IPS DF 6.9 (cell line): Measurements from ENCODE around the gene LRCH3.
"Not testable (repeated sequence)": the region's sequence is repeated elsewhere in the genome, so short reads cannot be mapped to it uniquely, and the experiment has no call there.

ENCODE experiments used
- DNase-seq: peaks from one replicate; pipeline ENCODE4 v3.0.0-alpha.2; 2013; ENCODE audit warnings: low read depth, low spot score
- H3K27ac ChIP-seq: one replicate; pipeline ENCODE4 v1.5.1; 2013; ENCODE audit warnings: low read length, control low read depth
- H3K27me3 ChIP-seq: 2 replicates; pipeline ENCODE4 v1.6.1; 2013; ENCODE audit warnings: mild to moderate bottlenecking, low read length; ENCODE audit not compliant: control insufficient read depth, insufficient read depth
- H3K36me3 ChIP-seq: 2 replicates; pipeline ENCODE4 v1.6.1; 2013; ENCODE audit warnings: low read length; ENCODE audit not compliant: control insufficient read depth, insufficient read depth
- H3K4me1 ChIP-seq: 2 replicates; pipeline ENCODE4 v1.6.1; 2013; ENCODE audit warnings: low read length; ENCODE audit not compliant: control insufficient read depth, insufficient read depth
- H3K4me3 ChIP-seq: 2 replicates; pipeline ENCODE4 v1.5.1; 2013; ENCODE audit warnings: mild to moderate bottlenecking, low read length
- H3K9me3 ChIP-seq: 2 replicates; pipeline ENCODE4 v1.6.1; 2013; ENCODE audit warnings: low read length, inconsistent platforms; ENCODE audit not compliant: control insufficient read depth, insufficient read depth
- WGBS: extraction: QIAGEN DNeasy Blood & Tissue Kit; methylation state at CpG from one replicate; pipeline ENCODE4 v1.1.7; 2013; ENCODE audit warnings: mixed read lengths, missing lambda C conversion rate; ENCODE audit not compliant: insufficient read length, insufficient coverage; 5-methylcytosine and 5-hydroxymethylcytosine counted together

LRCH3 gene

GRCh38 chr3:197881970-197882338 lies 90.9 kb downstream of the LRCH3 start:
- Histone ChIP-seq H3K27me3 (no peaks in the 10 kb centered on the region), H3K27ac (no peak overlapping the region), H3K4me1 (peaks cover 3% of the 10 kb centered on the region; the same call in 1 of the 2 replicates), H3K36me3 (no peaks in the 10 kb centered on the region; the same call in 1 of the 2 replicates), H3K4me3 (no peak overlapping the region), H3K9me3 (no peaks in the 10 kb centered on the region)
- no CpG with 5 or more reads among the region's 7 CpGs for WGBS
- DNase-seq = no peak

GRCh38 chr3:197882586-197882985 lies 91.5 kb downstream of the LRCH3 start:
- Histone ChIP-seq H3K27ac (no peak overlapping the region), H3K9me3 (no peaks in the 10 kb centered on the region), H3K36me3 (no peaks in the 10 kb centered on the region; the same call in 1 of the 2 replicates), H3K4me3 (no peak overlapping the region), H3K4me1 (peaks cover 3% of the 10 kb centered on the region; the same call in 1 of the 2 replicates), H3K27me3 (no peaks in the 10 kb centered on the region)
- WGBS = no CpG with 5 or more reads among the region's 2 CpGs
- DNase-seq = no peak

- Histone ChIP-seq H3K9me3 (no peaks in the 10 kb centered on the region), H3K27ac (no peak overlapping the region), H3K4me3 (no peak overlapping the region), H3K4me1 (peaks cover 3% of the 10 kb centered on the region; the same call in 1 of the 2 replicates), H3K27me3 (no peaks in the 10 kb centered on the region), H3K36me3 (no peaks in the 10 kb centered on the region; the same call in 1 of the 2 replicates)
- DNase-seq = no peak
- no CpG with 5 or more reads among the region's 5 CpGs for WGBS
Observed at GRCh38 chr3:197883541-197883940, 92.5 kb downstream of the LRCH3 start.

- not testable (repeated sequence) for H3K27me3 ChIP-seq, DNase-seq, H3K36me3 ChIP-seq, H3K9me3 ChIP-seq, H3K4me3 ChIP-seq, H3K4me1 ChIP-seq, H3K27ac ChIP-seq
- WGBS = no CpG with 5 or more reads among the region's 17 CpGs
Observed at GRCh38 chr3:197884330-197884729, 93.3 kb downstream of the LRCH3 start.

GRCh38 chr3:197886052-197886451 lies 95.0 kb downstream of the LRCH3 start:
- not testable (repeated sequence) for H3K4me3 ChIP-seq, H3K27ac ChIP-seq, H3K36me3 ChIP-seq, H3K4me1 ChIP-seq, H3K27me3 ChIP-seq, H3K9me3 ChIP-seq, DNase-seq
- WGBS = no CpG with 5 or more reads among the region's 1 CpG

GRCh38 chr3:197887430-197888053 lies 96.5 kb downstream of the LRCH3 start:
- DNase-seq = not testable (repeated sequence)

GRCh38 chr3:197888511-197888910 lies 97.5 kb downstream of the LRCH3 start:
- no peak overlapping the region for H3K4me3 ChIP-seq
- H3K9me3 ChIP-seq = no peaks in the 10 kb centered on the region
- H3K27ac ChIP-seq = no peak overlapping the region
- WGBS = no CpG with 5 or more reads among the region's 1 CpG
- no peaks in the 10 kb centered on the region for H3K36me3 ChIP-seq
- no peaks in the 10 kb centered on the region for H3K4me1 ChIP-seq
- DNase-seq = no peak
- no peaks in the 10 kb centered on the region for H3K27me3 ChIP-seq

More at GRCh38 chr3:197887430-197888053, 96.5 kb downstream of the LRCH3 start:
- H3K27me3 ChIP-seq, H3K9me3 ChIP-seq, H3K27ac ChIP-seq, H3K36me3 ChIP-seq, H3K4me3 ChIP-seq, H3K4me1 ChIP-seq: not testable (repeated sequence)
- WGBS = no CpG with 5 or more reads among the region's 5 CpGs

GRCh38 chr3:197889204-197889930 lies 98.3 kb downstream of the LRCH3 start:
- DNase-seq = no peak
- Histone ChIP-seq H3K4me1 (no peaks in the 10 kb centered on the region), H3K36me3 (no peaks in the 10 kb centered on the region), H3K27me3 (no peaks in the 10 kb centered on the region), H3K9me3 (no peaks in the 10 kb centered on the region), H3K4me3 (no peak overlapping the region), H3K27ac (no peak overlapping the region)
- WGBS = no CpG with 5 or more reads among the region's 9 CpGs

- Histone ChIP-seq H3K4me1 (no peaks in the 10 kb centered on the region), H3K27me3 (no peaks in the 10 kb centered on the region), H3K27ac (no peak overlapping the region), H3K4me3 (no peak overlapping the region), H3K9me3 (no peaks in the 10 kb centered on the region), H3K36me3 (no peaks in the 10 kb centered on the region)
- WGBS = no CpG with 5 or more reads among the region's 4 CpGs
- no peak for DNase-seq
Observed at GRCh38 chr3:197890693-197891092, 99.6 kb downstream of the LRCH3 start.

GRCh38 chr3:197892162-197892561 lies 101.1 kb downstream of the LRCH3 start:
- no peaks in the 10 kb centered on the region for H3K27me3 ChIP-seq
- no CpG with 5 or more reads among the region's 5 CpGs for WGBS
- H3K4me3 ChIP-seq = no peak overlapping the region
- H3K9me3 ChIP-seq = no peaks in the 10 kb centered on the region
- DNase-seq = no peak
- no peaks in the 10 kb centered on the region for H3K4me1 ChIP-seq
- no peak overlapping the region for H3K27ac ChIP-seq
- no peaks in the 10 kb centered on the region for H3K36me3 ChIP-seq

- H3K4me3 ChIP-seq = no peak overlapping the region
- no peaks in the 10 kb centered on the region for H3K27me3 ChIP-seq
- no peaks in the 10 kb centered on the region for H3K4me1 ChIP-seq
- no peaks in the 10 kb centered on the region for H3K9me3 ChIP-seq
- DNase-seq = no peak
- H3K27ac ChIP-seq = no peak overlapping the region
- H3K36me3 ChIP-seq = no peaks in the 10 kb centered on the region
- no CpG with 5 or more reads among the region's 3 CpGs for WGBS
Observed at GRCh38 chr3:197896421-197896820, 105.4 kb downstream of the LRCH3 start.
